ENCODE results near the gene VEPH1. TPM values are rescaled to one million over a fixed set of nuclear protein-coding genes. Genes with fewer than 3 reads are reported as not detected.

VEPH1 gene
- total and polyA plus RNA-seq, 3 donors from 2014 or later = 2.7 to 8.1 (median 3.0) TPM

- DNase-seq = no peak
- H3K27me3 ChIP-seq = no peaks in the 10 kb centered on the region
- no peak for TF ChIP-seq POLR2A (IDR thresholded peaks at IDR 0.05)
- no peak for TF ChIP-seq CTCF (IDR thresholded peaks at IDR 0.05)
- intact Hi-C loops (cut with DNase I; ENCODE audit: low total_unique reads) = no loop called here
- H3K4me1 ChIP-seq = no peaks in the 10 kb centered on the region
- H3K27ac ChIP-seq = no peak overlapping the region
- H3K36me3 ChIP-seq (ENCODE audit: low read depth, missing control alignments) = no peaks in the 10 kb centered on the region
- WGBS, 2 donors = 89 to 92% methylated on average over 5 of the region's 5 CpGs
- no peaks in the 10 kb centered on the region for H3K9me3 ChIP-seq
- H3K4me3 ChIP-seq = no peak overlapping the region
Measured at GRCh38 chr3:157233923-157234322, 269.3 kb downstream of the VEPH1 start.

GRCh38 chr3:157232141-157232540 lies 271.1 kb downstream of the VEPH1 start:
- DNase-seq = no peak
- H3K27me3 ChIP-seq = no peaks in the 10 kb centered on the region
- no peak overlapping the region for H3K27ac ChIP-seq
- no peak overlapping the region for H3K4me3 ChIP-seq
- TF ChIP-seq CTCF (IDR thresholded peaks at IDR 0.05) (no peak), POLR2A (IDR thresholded peaks at IDR 0.05) (no peak)
- H3K9me3 ChIP-seq = no peaks in the 10 kb centered on the region
- WGBS, 2 donors = 93 to 96% methylated on average over 3 of the region's 3 CpGs
- intact Hi-C loops (cut with DNase I; ENCODE audit: low total_unique reads) = no loop called here
- H3K36me3 ChIP-seq (ENCODE audit: low read depth, missing control alignments) = no peaks in the 10 kb centered on the region
- H3K4me1 ChIP-seq = no peaks in the 10 kb centered on the region

GRCh38 chr3:157231071-157231470 lies 272.1 kb downstream of the VEPH1 start:
- Histone ChIP-seq H3K9me3 (no peaks in the 10 kb centered on the region), H3K4me1 (no peaks in the 10 kb centered on the region), H3K4me3 (no peak overlapping the region), H3K27me3 (no peaks in the 10 kb centered on the region), H3K36me3 (ENCODE audit: low read depth, missing control alignments) (no peaks in the 10 kb centered on the region), H3K27ac (no peak overlapping the region)
- WGBS, 2 donors = 69 to 86% methylated on average over 3 of the region's 3 CpGs
- DNase-seq = no peak
- no peak for TF ChIP-seq CTCF (IDR thresholded peaks at IDR 0.05)
- no peak for TF ChIP-seq POLR2A (IDR thresholded peaks at IDR 0.05)
- intact Hi-C loops (cut with DNase I; ENCODE audit: low total_unique reads) = no loop called here

GRCh38 chr3:157226173-157226847 lies 276.9 kb downstream of the VEPH1 start:
- Histone ChIP-seq H3K9me3 (no peaks in the 10 kb centered on the region), H3K36me3 (ENCODE audit: low read depth, missing control alignments) (no peaks in the 10 kb centered on the region), H3K4me1 (no peaks in the 10 kb centered on the region), H3K4me3 (no peak overlapping the region), H3K27ac (no peak overlapping the region), H3K27me3 (no peaks in the 10 kb centered on the region)
- DNase-seq = no peak
- intact Hi-C loops (cut with DNase I; ENCODE audit: low total_unique reads) = no loop called here
- 85 to 91% methylated on average over 3 of the region's 3 CpGs for WGBS, 2 donors
- TF ChIP-seq CTCF (IDR thresholded peaks at IDR 0.05) (no peak), POLR2A (IDR thresholded peaks at IDR 0.05) (no peak)

- no peaks in the 10 kb centered on the region for H3K36me3 ChIP-seq (ENCODE audit: low read depth, missing control alignments)
- no peaks in the 10 kb centered on the region for H3K9me3 ChIP-seq
- no peak overlapping the region for H3K4me3 ChIP-seq
- DNase-seq = no peak
- intact Hi-C loops (cut with DNase I; ENCODE audit: low total_unique reads) = no loop called here
- no peaks in the 10 kb centered on the region for H3K27me3 ChIP-seq
- WGBS, 2 donors = 72 to 75% methylated on average over 1 of the region's 1 CpG
- H3K27ac ChIP-seq = no peak overlapping the region
- H3K4me1 ChIP-seq = no peaks in the 10 kb centered on the region
- no peak for TF ChIP-seq CTCF (IDR thresholded peaks at IDR 0.05)
- TF ChIP-seq POLR2A (IDR thresholded peaks at IDR 0.05) = no peak
Measured at GRCh38 chr3:157225001-157225400, 278.2 kb downstream of the VEPH1 start.

All from testis (tissue), 3 donors.